ENCODE measurements around the gene GAS2L1.

GRCh38 chr22:29328055-29328454, 21.6 kb downstream of the GAS2L1 start:
- TF ChIP-seq CTCF (IDR thresholded peaks at IDR 0.05; ENCODE audit: insufficient read depth, low read length, poor library complexity, severe bottlenecking) (no peak), EZH2phosphoT487 (conservative IDR thresholded peaks at IDR 0.05; ENCODE audit: low read length) (no peak)

Measured in SU-DHL-6 (cell line).